Astrocyte of the hippocampus (primary cell): ENCODE data around the gene UBE2D2.
A peak's percentile ranks its signal among the peaks of the same experiment; 100 is the strongest.

ENCODE experiments used
- DNase-seq: peaks from one replicate; pipeline ENCODE4 v3.0.0; 2011; ENCODE audit warnings: low read depth, low spot score

The UBE2D2 gene

GRCh38 chr5:139635606-139636206, 74.6 kb downstream of the UBE2D2 start:
- DNase-seq = peak; percentile 84

GRCh38 chr5:139636207-139636792, 75.2 kb downstream of the UBE2D2 start:
- no peak for DNase-seq

- DNase-seq = peak; percentile 53
These were observed 75.9 kb downstream of the UBE2D2 start for GRCh38 chr5:139636975-139637408.

GRCh38 chr5:139637438-139638089, 76.4 kb downstream of the UBE2D2 start:
- peak; percentile 93 for DNase-seq

GRCh38 chr5:139638090-139638735, 77.1 kb downstream of the UBE2D2 start:
- peak; percentile 83 for DNase-seq

GRCh38 chr5:139638736-139639618, 77.8 kb downstream of the UBE2D2 start:
- DNase-seq = no peak

GRCh38 chr5:139639619-139640380, 78.7 kb downstream of the UBE2D2 start:
- peak; percentile 48 for DNase-seq

GRCh38 chr5:139640421-139641115, 79.4 kb downstream of the UBE2D2 start:
- DNase-seq = no peak

- DNase-seq = no peak
These were observed 80.3 kb downstream of the UBE2D2 start for GRCh38 chr5:139641116-139642080.

GRCh38 chr5:139642213-139642612, 81.1 kb downstream of the UBE2D2 start:
- no peak for DNase-seq

GRCh38 chr5:139642891-139643871, 82.0 kb downstream of the UBE2D2 start:
- DNase-seq = peak; percentile 2

- no peak for DNase-seq
These were observed 82.9 kb downstream of the UBE2D2 start for GRCh38 chr5:139644001-139644456.

GRCh38 chr5:139644646-139645429, 83.7 kb downstream of the UBE2D2 start:
- DNase-seq = no peak

- DNase-seq = no peak
These were observed 84.3 kb downstream of the UBE2D2 start for GRCh38 chr5:139645430-139645871.

GRCh38 chr5:139646111-139646510, 85.0 kb downstream of the UBE2D2 start:
- DNase-seq = no peak

- DNase-seq = peak; percentile 14
These were observed 85.9 kb downstream of the UBE2D2 start for GRCh38 chr5:139646912-139647505.
